OCI-LY1 (cell line): ENCODE results near the gene BBS2.

ENCODE experiments used
- H2AFZ ChIP-seq: fragments of 200-600 bp; sonication (generic), shearing (Covaris generic); 2 replicates; pipeline ENCODE4 v1.6.0; 2014; ENCODE audit warnings: antibody characterized with exemption, mild to moderate bottlenecking, low read length
- H3F3A ChIP-seq: fragments of 200-600 bp; sonication (generic), shearing (Covaris generic); 2 replicates; pipeline ENCODE4 v1.6.0; 2014; ENCODE audit warnings: mild to moderate bottlenecking, antibody characterized with exemption, low read length, moderate library complexity; ENCODE audit not compliant: insufficient read depth
- H3K27ac ChIP-seq: fragments of 200-600 bp; sonication (generic); 2 replicates; pipeline ENCODE4 v1.5.1; 2014; ENCODE audit warnings: low read length, mixed run types, mild to moderate bottlenecking, low read depth; ENCODE audit not compliant: poor library complexity, severe bottlenecking
- H3K27me3 ChIP-seq: fragments of 200-600 bp; sonication (generic); 2 replicates; pipeline ENCODE4 v1.6.0; 2014; ENCODE audit warnings: antibody characterized with exemption, mild to moderate bottlenecking, low read length, moderate library complexity; ENCODE audit not compliant: insufficient read depth
- H3K36me3 ChIP-seq: fragments of 200-600 bp; sonication (generic); 2 replicates; pipeline ENCODE4 v1.6.1; 2014; ENCODE audit warnings: mild to moderate bottlenecking, antibody characterized with exemption, low read length, moderate library complexity, mixed read lengths; ENCODE audit not compliant: insufficient read depth
- H3K4me1 ChIP-seq: fragments of 200-600 bp; sonication (generic); 2 replicates; pipeline ENCODE4 v1.5.1; 2014; ENCODE audit warnings: mild to moderate bottlenecking, low read length, moderate library complexity; ENCODE audit not compliant: insufficient read depth, severe bottlenecking
- H3K4me2 ChIP-seq: fragments of 200-600 bp; sonication (generic), shearing (Covaris generic); 2 replicates; pipeline ENCODE4 v1.6.1; 2014; ENCODE audit warnings: low read length
- H3K4me3 ChIP-seq: fragments of 200-600 bp; sonication (generic); 2 replicates; pipeline ENCODE4 v1.5.1; 2014; ENCODE audit warnings: low read length, low read depth, mild to moderate bottlenecking, mixed read lengths; ENCODE audit not compliant: poor library complexity, severe bottlenecking
- H3K79me2 ChIP-seq: fragments of 200-600 bp; shearing (Covaris generic); 2 replicates; pipeline ENCODE4 v1.6.1; 2016; ENCODE audit warnings: mixed run types, low read length, mixed read lengths; ENCODE audit not compliant: insufficient read depth
- H3K9ac ChIP-seq: fragments of 200-600 bp; sonication (generic), shearing (Covaris generic); 2 replicates; pipeline ENCODE4 v1.6.1; 2014; ENCODE audit warnings: mild to moderate bottlenecking, low read length, mixed read lengths
- H3K9me2 ChIP-seq: fragments of 200-600 bp; sonication (generic), shearing (Covaris generic); 2 replicates; pipeline ENCODE4 v1.6.1; 2014; ENCODE audit warnings: low read depth, mild to moderate bottlenecking, low read length, mixed read lengths
- H3K9me3 ChIP-seq: fragments of 200-600 bp; shearing (Covaris generic); 2 replicates; pipeline ENCODE4 v1.6.1; 2014; ENCODE audit warnings: low read length, mixed read lengths
- H4K20me1 ChIP-seq: fragments of 200-600 bp; sonication (generic), shearing (Covaris generic); 2 replicates; pipeline ENCODE4 v1.6.0; 2016; ENCODE audit warnings: mild to moderate bottlenecking, low read length; ENCODE audit not compliant: insufficient read depth
- CTCF ChIP-seq: fragments of 200-600 bp; sonication (generic), shearing (Covaris generic); IDR thresholded peaks from 2 replicates; pipeline ENCODE4 v1.5.1; 2017; ENCODE audit warnings: mild to moderate bottlenecking, antibody characterized with exemption, low read length, moderate library complexity, mixed read lengths
- EZH2 ChIP-seq: fragments of 200-600 bp; sonication (generic), shearing (Covaris generic); IDR thresholded peaks from 2 replicates; pipeline ENCODE4 v1.8.0; 2017; ENCODE audit warnings: borderline replicate concordance, mixed run types, mild to moderate bottlenecking, antibody characterized with exemption, low read length, moderate library complexity, mixed read lengths

Gene BBS2

GRCh38 chr16:56463153-56463552 is 56.7 kb downstream of the BBS2 start:
- H3K27me3 ChIP-seq = no peaks in the 10 kb centered on the region
- no peaks in the 10 kb centered on the region for H3K9me3 ChIP-seq
- TF ChIP-seq EZH2 = no peak
- TF ChIP-seq CTCF = no peak
- H3K4me3 ChIP-seq = no peak overlapping the region
- no peaks in the 10 kb centered on the region for H3K4me1 ChIP-seq
- H3K27ac ChIP-seq = no peak overlapping the region
- H3K9me2 ChIP-seq = no peaks in the 10 kb centered on the region
- peaks cover 90% of the 10 kb centered on the region for H3K36me3 ChIP-seq
- no peaks in the 10 kb centered on the region for H3K79me2 ChIP-seq
- H3K4me2 ChIP-seq = no peak overlapping the region
- no peaks in the 10 kb centered on the region for H4K20me1 ChIP-seq
- no peak overlapping the region for H3K9ac ChIP-seq
- H3F3A ChIP-seq = no peaks in the 10 kb centered on the region
- H2AFZ ChIP-seq = no peak overlapping the region

GRCh38 chr16:56462064-56462796 is 57.6 kb downstream of the BBS2 start:
- H3K9me3 ChIP-seq = no peaks in the 10 kb centered on the region
- peaks cover 88% of the 10 kb centered on the region for H3K36me3 ChIP-seq
- H3K27ac ChIP-seq = no peak overlapping the region
- TF ChIP-seq EZH2 = no peak
- TF ChIP-seq CTCF = no peak
- H3K79me2 ChIP-seq = no peaks in the 10 kb centered on the region
- no peaks in the 10 kb centered on the region for H3K9me2 ChIP-seq
- H3K9ac ChIP-seq = no peak overlapping the region
- H3K4me3 ChIP-seq = no peak overlapping the region
- H3K27me3 ChIP-seq = no peaks in the 10 kb centered on the region
- H3K4me1 ChIP-seq = no peaks in the 10 kb centered on the region
- H3K4me2 ChIP-seq = no peak overlapping the region
- H4K20me1 ChIP-seq = no peaks in the 10 kb centered on the region
- H2AFZ ChIP-seq = no peak overlapping the region
- H3F3A ChIP-seq = no peaks in the 10 kb centered on the region

DNA sequence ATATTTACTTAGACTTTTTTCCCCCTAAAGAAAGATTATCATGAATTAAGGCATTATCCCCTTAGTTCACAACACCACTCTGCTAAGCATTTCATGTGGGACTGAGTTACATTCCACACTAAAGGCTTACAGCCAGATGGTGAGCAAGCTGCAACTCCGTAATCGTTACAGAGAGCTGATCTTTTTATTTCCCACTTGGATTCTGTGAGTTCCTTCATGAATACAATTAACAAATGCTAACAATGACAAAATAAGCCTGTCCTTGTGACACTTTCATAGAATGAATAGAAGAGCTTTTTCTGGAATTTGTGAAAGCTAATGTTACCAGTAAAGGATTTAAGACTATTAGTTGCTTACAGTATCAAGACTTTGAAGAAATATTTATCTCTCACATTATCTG is 59.7 kb downstream of the BBS2 start:
- no peaks in the 10 kb centered on the region for H4K20me1 ChIP-seq
- no peak overlapping the region for H2AFZ ChIP-seq
- H3K4me1 ChIP-seq = no peaks in the 10 kb centered on the region
- no peak overlapping the region for H3K4me3 ChIP-seq
- no peaks in the 10 kb centered on the region for H3K79me2 ChIP-seq
- H3F3A ChIP-seq = no peaks in the 10 kb centered on the region
- H3K9me3 ChIP-seq = no peaks in the 10 kb centered on the region
- no peak overlapping the region for H3K9ac ChIP-seq
- TF ChIP-seq CTCF (no peak), EZH2 (no peak)
- H3K36me3 ChIP-seq = peaks cover 88% of the 10 kb centered on the region
- H3K27me3 ChIP-seq = no peaks in the 10 kb centered on the region
- no peaks in the 10 kb centered on the region for H3K9me2 ChIP-seq
- no peak overlapping the region for H3K4me2 ChIP-seq
- H3K27ac ChIP-seq = no peak overlapping the region
